Left lung (tissue), 10 donors: ENCODE results near the gene IQGAP3. TPM values are rescaled to one million over a fixed set of nuclear protein-coding genes. Genes with fewer than 3 reads are reported as not detected.

Experiments used
- ATAC-seq: fragments of 200-7000 bp; cut with Tn5 transposase; one replicate; pipeline ENCODE4 v1.9.1; 2020; ENCODE audit warnings: moderate library complexity
- DNase-seq, 4 donors: peaks; one replicate each; pipeline ENCODE4 v3.0.0-alpha.2; 2013 to 2020
- H3K27ac ChIP-seq, 2 donors: fragments of 200-600 bp; sonication (generic) in 1 of 2; one replicate each; pipeline versions ENCODE4 v1.5.0 to v1.8.0; 2020 to 2021
- H3K27me3 ChIP-seq, 2 donors: fragments of 200-600 bp; sonication (generic) in 1 of 2; one replicate each; pipeline versions ENCODE4 v1.5.0 to v1.8.0; 2020 to 2021
- H3K36me3 ChIP-seq, 2 donors: fragments of 200-600 bp; sonication (generic) in 1 of 2; one replicate each; pipeline versions ENCODE4 v1.5.0 to v1.8.0; 2020 to 2021
- H3K4me1 ChIP-seq, 2 donors: fragments of 200-600 bp; one replicate each; pipeline ENCODE4 v1.8.0; 2021
- H3K4me3 ChIP-seq, 2 donors: fragments of 200-600 bp; sonication (generic) in 1 of 2; one replicate each; pipeline versions ENCODE4 v1.5.0 to v1.8.0; 2020 to 2021; ENCODE audit warnings: mild to moderate bottlenecking in 1 of 2
- H3K9me3 ChIP-seq, 2 donors: fragments of 200-600 bp; sonication (generic) in 1 of 2; one replicate each; pipeline versions ENCODE4 v1.5.0 to v1.8.0; 2020 to 2021
- intact Hi-C, 2 donors: fragments of 100-400 bp; cut with DNase I; formaldehyde crosslinking; loops; one replicate each; pipeline versions ENCODE4 v1.11.2 to v1.14.2; 2022
- polyA plus RNA-seq, 6 donors: library from polyadenylated mRNA; unstranded; fragments of 120-200 nt; gene quantifications; one replicate each; pipeline ENCODE4 v1.2.1, GENCODE V29; 2013; ENCODE audit not compliant: insufficient read length in 6 of 6
- total RNA-seq, 2 donors: library from RNA; stranded (reverse); fragmentation: NEBNext Ultra II Directional; extraction: Animal tissue kit (Norgen Biotek cat#: 25700); gene quantifications; one replicate each; pipeline ENCODE4 v1.2.1, GENCODE V29; 2021
- TF ChIP-seq, protein P1 (sequence below), 2 donors: fragments of 200-600 bp; sonication (generic) in 1 of 2; IDR thresholded peaks; one replicate each; pipeline versions ENCODE4 v1.5.0 to v1.8.0; 2021; ENCODE audit warnings: antibody characterized with exemption in 2 of 2
- donor health status: DM: no; HTN: yes; CAD: no.
- donor health status: DM: no; HTN: no; CAD: no.

Gene IQGAP3
- total and polyA plus RNA-seq, 8 donors = 2.8 to 26.7 (median 13.1) TPM

DNA sequence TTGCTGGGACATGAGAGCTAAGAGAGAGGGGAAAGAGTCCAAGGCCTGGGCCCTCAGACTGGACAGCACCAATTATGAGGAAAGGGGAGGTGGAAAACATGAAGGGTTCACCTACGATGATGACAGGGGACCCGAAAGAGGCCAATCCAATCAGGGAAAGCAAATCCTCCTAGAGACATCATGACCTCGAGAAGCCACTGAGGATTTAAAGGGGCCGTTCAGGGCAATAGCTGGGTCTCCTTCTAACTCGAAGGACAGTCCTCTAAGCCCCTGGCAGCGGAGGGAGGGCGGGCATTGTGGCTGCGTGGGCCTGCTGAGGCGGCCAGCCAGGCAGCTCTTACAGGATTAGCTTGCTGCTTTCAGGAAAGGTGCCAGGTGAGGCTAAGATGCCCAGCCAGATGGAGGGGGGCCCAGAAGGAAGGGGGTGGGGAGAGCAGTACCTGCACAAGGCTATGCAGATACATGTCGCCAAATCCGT lies 79.2 kb downstream of the IQGAP3 start:
- H3K27me3 ChIP-seq = no peaks in the 10 kb centered on the region
- no peak overlapping the region for H3K4me3 ChIP-seq
- H3K36me3 ChIP-seq = no peaks in the 10 kb centered on the region
- H3K9me3 ChIP-seq = no peaks in the 10 kb centered on the region
- H3K4me1 ChIP-seq = peaks cover 93 to 100% of the 10 kb centered on the region in 2 donors
- DNase-seq = no peak
- peak overlapping the region; percentile 24 to 72 for H3K27ac ChIP-seq
- TF ChIP-seq, protein P1, sequence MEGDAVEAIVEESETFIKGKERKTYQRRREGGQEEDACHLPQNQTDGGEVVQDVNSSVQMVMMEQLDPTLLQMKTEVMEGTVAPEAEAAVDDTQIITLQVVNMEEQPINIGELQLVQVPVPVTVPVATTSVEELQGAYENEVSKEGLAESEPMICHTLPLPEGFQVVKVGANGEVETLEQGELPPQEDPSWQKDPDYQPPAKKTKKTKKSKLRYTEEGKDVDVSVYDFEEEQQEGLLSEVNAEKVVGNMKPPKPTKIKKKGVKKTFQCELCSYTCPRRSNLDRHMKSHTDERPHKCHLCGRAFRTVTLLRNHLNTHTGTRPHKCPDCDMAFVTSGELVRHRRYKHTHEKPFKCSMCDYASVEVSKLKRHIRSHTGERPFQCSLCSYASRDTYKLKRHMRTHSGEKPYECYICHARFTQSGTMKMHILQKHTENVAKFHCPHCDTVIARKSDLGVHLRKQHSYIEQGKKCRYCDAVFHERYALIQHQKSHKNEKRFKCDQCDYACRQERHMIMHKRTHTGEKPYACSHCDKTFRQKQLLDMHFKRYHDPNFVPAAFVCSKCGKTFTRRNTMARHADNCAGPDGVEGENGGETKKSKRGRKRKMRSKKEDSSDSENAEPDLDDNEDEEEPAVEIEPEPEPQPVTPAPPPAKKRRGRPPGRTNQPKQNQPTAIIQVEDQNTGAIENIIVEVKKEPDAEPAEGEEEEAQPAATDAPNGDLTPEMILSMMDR (IDR thresholded peaks at IDR 0.05) = no peak
- intact Hi-C loops = no loop called here
- peak; percentile 29 for ATAC-seq

DNA sequence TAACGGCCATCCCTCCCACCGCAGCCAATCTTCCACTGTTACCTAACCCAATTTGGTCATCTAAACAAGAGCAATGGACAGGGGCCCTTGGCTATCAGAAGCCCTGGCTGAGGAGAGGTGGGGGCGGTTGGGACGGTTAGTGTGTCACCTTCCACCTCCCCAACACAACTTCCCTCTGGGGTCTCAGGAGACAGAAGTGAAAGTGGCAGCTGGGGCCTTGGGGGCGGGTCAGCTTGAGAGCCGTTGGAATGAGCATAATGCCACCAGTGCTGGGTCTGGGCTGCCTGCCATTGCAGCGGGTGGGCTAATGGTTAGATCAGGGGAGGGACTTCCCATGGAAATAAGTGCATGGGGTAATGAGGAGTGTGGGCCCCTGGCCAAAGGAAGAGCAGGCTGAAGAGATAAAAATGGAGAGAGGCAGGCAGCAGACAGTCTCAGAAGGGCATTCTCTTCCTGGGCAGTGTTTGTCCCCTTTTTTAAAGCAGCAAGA lies 79.7 kb downstream of the IQGAP3 start:
- no peaks in the 10 kb centered on the region for H3K9me3 ChIP-seq
- H3K27ac ChIP-seq = peak overlapping the region; percentile 16 to 72
- intact Hi-C loops = no loop called here
- H3K27me3 ChIP-seq = no peaks in the 10 kb centered on the region
- TF ChIP-seq, protein P1 (IDR thresholded peaks at IDR 0.05) = no peak
- no peak for DNase-seq
- peaks cover 91 to 100% of the 10 kb centered on the region in 2 donors for H3K4me1 ChIP-seq
- no peak for ATAC-seq
- H3K36me3 ChIP-seq = no peaks in the 10 kb centered on the region
- no peak overlapping the region for H3K4me3 ChIP-seq

DNA sequence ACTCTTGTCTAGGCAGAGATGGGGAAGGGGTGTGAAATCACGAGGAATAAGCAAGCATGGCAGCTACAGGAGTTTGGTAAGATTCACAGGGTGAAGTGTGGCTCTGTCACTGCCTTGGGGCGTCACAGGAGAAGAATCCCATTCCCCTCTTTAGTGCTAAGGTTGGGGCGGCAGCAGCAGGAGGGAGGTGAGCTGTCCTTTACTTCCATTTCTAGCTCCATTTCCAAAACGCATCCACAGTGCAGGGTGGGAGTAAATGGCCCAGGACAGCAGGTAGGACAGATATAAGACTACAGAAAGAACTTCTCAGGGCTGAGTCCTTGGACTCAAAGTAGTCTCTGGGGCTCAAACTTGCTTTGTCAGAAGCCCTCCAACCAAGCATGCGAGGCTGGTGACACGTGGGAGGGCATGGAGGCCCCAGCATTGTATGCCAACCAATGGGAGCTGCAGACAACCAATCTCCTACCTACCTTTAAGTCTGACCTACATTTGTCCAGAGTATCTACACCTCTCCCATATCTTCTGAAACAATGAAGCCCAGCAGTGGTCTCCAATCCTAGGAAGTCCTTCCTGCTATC lies 80.3 kb downstream of the IQGAP3 start:
- TF ChIP-seq, protein P1 (IDR thresholded peaks at IDR 0.05) = no peak
- no peak for DNase-seq
- H3K27ac ChIP-seq = peak overlapping the region; percentile 16 to 72
- H3K36me3 ChIP-seq = no peaks in the 10 kb centered on the region
- no peaks in the 10 kb centered on the region for H3K9me3 ChIP-seq
- H3K4me3 ChIP-seq = no peak overlapping the region
- H3K27me3 ChIP-seq = no peaks in the 10 kb centered on the region
- no peak for ATAC-seq
- intact Hi-C loops = no loop called here
- H3K4me1 ChIP-seq = peaks cover 88 to 99% of the 10 kb centered on the region in 2 donors

DNA sequence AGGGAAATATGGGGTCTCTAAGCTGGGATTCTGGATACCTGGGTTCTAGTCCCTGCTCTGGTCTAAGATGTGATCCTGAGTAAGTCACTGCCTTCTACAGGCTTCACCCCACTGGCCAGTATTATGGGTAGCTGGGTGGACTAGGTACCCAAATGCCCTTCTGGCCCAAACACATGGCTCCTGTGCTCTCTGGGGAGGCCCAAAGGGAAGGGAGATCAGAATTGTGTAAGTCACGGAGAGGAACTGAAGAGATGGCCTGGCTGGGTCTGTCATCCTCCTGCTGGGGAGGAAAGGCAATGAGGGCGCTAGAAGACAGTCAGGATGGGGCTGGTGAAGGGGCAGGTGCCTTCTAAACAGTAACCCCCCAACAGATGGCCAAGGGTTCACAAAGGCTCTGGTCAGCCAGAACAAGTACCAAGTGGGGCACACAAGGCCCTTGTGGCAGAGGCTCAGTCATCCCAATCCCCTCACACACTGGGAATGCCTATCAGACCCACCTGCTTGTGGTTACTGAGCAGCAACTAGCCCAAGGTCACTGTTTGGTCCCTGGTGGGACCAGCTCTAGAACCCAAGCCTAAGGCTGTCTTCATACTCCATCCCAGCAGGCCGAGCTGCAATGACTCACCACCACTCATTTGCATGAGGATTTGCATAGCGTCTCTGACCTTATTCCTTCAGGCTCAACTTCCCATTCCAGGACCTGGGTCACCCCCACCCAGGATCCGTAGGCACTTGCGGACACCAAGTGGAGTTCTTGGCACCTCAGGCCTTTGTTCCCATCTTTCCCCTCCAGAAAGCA lies 81.0 kb downstream of the IQGAP3 start:
- DNase-seq (no peak), ATAC-seq (no peak)
- peaks cover 80 to 99% of the 10 kb centered on the region in 2 donors for H3K4me1 ChIP-seq
- peak overlapping the region; percentile 68 to 72 for H3K27ac ChIP-seq
- TF ChIP-seq, protein P1 (IDR thresholded peaks at IDR 0.05) = no peak
- no peaks in the 10 kb centered on the region for H3K36me3 ChIP-seq
- H3K9me3 ChIP-seq = no peaks in the 10 kb centered on the region
- H3K4me3 ChIP-seq = no peak overlapping the region
- intact Hi-C loops = no loop called here
- H3K27me3 ChIP-seq = no peaks in the 10 kb centered on the region

DNA sequence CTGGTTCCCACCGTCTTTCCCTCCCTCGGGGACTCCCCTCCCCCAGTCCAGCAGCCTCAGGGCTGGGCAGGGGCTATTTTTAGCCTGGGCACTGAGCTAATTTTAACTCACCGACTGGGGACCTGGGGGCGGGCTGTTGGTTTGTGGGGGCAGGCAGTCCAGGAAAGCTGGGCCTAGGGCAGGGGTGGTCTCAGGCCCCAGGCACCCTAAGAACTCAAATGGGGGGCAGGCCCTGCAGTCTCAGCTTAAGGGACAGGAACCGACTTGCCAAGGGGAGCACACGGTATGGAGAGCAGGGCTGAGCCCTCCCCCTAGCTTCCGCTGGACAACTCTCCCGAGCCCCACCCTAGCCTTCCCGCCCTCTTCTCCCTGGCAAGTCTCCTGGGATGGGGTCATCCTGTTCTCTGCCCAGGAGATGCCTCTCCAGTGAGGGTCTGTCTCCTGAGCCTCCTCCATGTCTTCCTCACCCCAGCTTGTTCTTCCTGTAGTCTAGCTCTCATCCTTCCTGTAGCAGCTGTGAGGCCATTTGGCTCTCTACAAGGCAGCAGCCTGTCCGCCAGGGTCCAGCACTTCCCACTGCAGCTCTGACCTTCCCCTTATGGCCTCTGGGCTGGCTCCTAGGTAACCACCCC lies 81.8 kb downstream of the IQGAP3 start:
- DNase-seq (peak in 1 of 4 donors; percentile 57), ATAC-seq (peak; percentile 61)
- no peaks in the 10 kb centered on the region for H3K27me3 ChIP-seq
- H3K9me3 ChIP-seq = no peaks in the 10 kb centered on the region
- intact Hi-C loops = no loop called here
- no peaks in the 10 kb centered on the region for H3K36me3 ChIP-seq
- H3K4me3 ChIP-seq = peak overlapping the region in 1 of 2 donors; percentile 17
- peak overlapping the region; percentile 68 to 72 for H3K27ac ChIP-seq
- TF ChIP-seq, protein P1 (IDR thresholded peaks at IDR 0.05) = no peak
- peaks cover 72 to 99% of the 10 kb centered on the region in 2 donors for H3K4me1 ChIP-seq
